Activated naive CD4-positive, alpha-beta T cell treated with anti-CD3 and anti-CD28 coated beads, Interleukin-2, amount 10 ng/mL, durations not matched to agents 7 days and 5 days (primary cell): ENCODE data around the gene SLC13A3.

Source experiments
- CTCF ChIA-PET: fragments of 350-600 bp; sonication (Branson Sonifier 250); formaldehyde crosslinking; loops from one replicate; lab custom pipeline; 2021; ENCODE audit warnings: antibody characterized with exemption; lab: Charles Lee
- DNase-seq: peaks from one replicate; pipeline ENCODE4 v3.0.0-alpha.2; 2020
- H3K27ac Mint-ChIP-seq: one replicate; pipeline ENCODE4 v1.8.0; 2021; ENCODE audit warnings: mild to moderate bottlenecking, moderate library complexity, mixed read lengths
- H3K27me3 Mint-ChIP-seq: one replicate; pipeline ENCODE4 v1.8.0; 2021; ENCODE audit warnings: mild to moderate bottlenecking, mixed read lengths
- H3K36me3 Mint-ChIP-seq: one replicate; pipeline ENCODE4 v1.8.0; 2021; ENCODE audit warnings: mixed read lengths
- H3K4me1 Mint-ChIP-seq: one replicate; pipeline ENCODE4 v1.8.0; 2021; ENCODE audit warnings: mixed read lengths
- H3K4me3 Mint-ChIP-seq: one replicate; pipeline ENCODE4 v1.8.0; 2021; ENCODE audit warnings: mild to moderate bottlenecking, moderate library complexity, mixed read lengths
- H3K9me3 Mint-ChIP-seq: one replicate; pipeline ENCODE4 v1.8.0; 2021; ENCODE audit warnings: mixed read lengths

SLC13A3 gene

DNA sequence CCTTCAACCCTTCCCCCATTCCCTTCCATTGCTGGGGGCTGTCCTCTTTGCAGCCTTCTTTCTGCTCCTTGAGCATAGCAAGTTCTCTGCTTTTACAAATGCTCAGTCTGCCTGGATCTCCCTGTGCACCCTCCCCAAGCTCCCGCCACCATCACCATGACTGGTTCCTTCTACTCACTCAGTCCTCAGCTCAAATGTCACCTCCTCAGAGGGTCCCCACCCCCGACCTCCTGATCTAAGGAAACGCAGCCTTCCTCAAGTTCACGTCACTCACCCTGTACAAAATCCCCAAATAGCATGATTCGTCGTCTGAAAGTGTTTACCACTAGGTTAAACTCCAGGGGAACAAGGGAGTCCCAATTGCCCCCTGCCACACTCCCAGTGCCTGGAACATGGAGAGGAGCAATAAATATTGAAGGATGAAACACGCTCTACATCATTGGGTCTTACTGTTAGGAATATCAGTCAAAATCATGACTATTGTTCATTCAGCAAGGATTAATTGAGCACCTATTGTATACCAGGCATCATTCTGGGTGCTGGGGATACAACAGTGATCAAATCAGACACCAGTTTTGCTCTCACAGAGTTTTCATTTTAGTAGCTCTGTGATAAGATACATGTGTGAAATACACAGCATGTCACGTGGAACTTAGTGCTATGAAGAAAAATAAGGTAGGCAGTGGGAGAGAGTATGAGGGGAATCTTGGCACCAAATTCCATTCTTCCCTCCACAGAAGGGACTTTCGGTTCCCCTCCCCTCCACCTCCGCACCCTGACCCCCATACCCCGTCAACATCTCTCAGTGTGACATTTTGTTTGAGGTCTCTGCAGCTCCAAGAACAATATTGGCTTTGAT lies 22.4 kb upstream of the SLC13A3 start:
- CTCF ChIA-PET, result no interaction called here
- DNase-seq, result no peak
- H3K27ac Mint-ChIP-seq, result no peak overlapping the region
- H3K36me3 Mint-ChIP-seq, result no peaks in the 10 kb centered on the region
- H3K4me3 Mint-ChIP-seq, result no peak overlapping the region
- H3K4me1 Mint-ChIP-seq, result no peaks in the 10 kb centered on the region
- H3K27me3 Mint-ChIP-seq, result peaks cover 7% of the 10 kb centered on the region
- peaks cover 8% of the 10 kb centered on the region for H3K9me3 Mint-ChIP-seq

GRCh38 chr20:46672543-46673148 lies 21.4 kb upstream of the SLC13A3 start:
- DNase-seq, result no peak
- H3K27ac Mint-ChIP-seq, result no peak overlapping the region
- no peak overlapping the region for H3K4me3 Mint-ChIP-seq
- CTCF ChIA-PET, result no interaction called here
- H3K27me3 Mint-ChIP-seq, result peaks cover 7% of the 10 kb centered on the region
- no peaks in the 10 kb centered on the region for H3K36me3 Mint-ChIP-seq
- peaks cover 11% of the 10 kb centered on the region for H3K9me3 Mint-ChIP-seq
- H3K4me1 Mint-ChIP-seq, result no peaks in the 10 kb centered on the region

GRCh38 chr20:46671866-46672542 lies 20.7 kb upstream of the SLC13A3 start:
- no peak overlapping the region for H3K4me3 Mint-ChIP-seq

GRCh38 chr20:46670585-46671584 lies 19.6 kb upstream of the SLC13A3 start:
- H3K27ac Mint-ChIP-seq, result no peak overlapping the region
- H3K36me3 Mint-ChIP-seq, result no peaks in the 10 kb centered on the region
- CTCF ChIA-PET, result no interaction called here
- H3K4me3 Mint-ChIP-seq, result no peak overlapping the region
- no peaks in the 10 kb centered on the region for H3K4me1 Mint-ChIP-seq
- peaks cover 11% of the 10 kb centered on the region for H3K9me3 Mint-ChIP-seq
- DNase-seq, result no peak
- peaks cover 7% of the 10 kb centered on the region for H3K27me3 Mint-ChIP-seq

More at GRCh38 chr20:46671866-46672542, 20.7 kb upstream of the SLC13A3 start:
- Mint-ChIP-seq H3K27me3 (peaks cover 7% of the 10 kb centered on the region), H3K4me1 (no peaks in the 10 kb centered on the region), H3K36me3 (no peaks in the 10 kb centered on the region), H3K27ac (no peak overlapping the region), H3K9me3 (peaks cover 11% of the 10 kb centered on the region)
- CTCF ChIA-PET, result no interaction called here
- no peak for DNase-seq

DNA sequence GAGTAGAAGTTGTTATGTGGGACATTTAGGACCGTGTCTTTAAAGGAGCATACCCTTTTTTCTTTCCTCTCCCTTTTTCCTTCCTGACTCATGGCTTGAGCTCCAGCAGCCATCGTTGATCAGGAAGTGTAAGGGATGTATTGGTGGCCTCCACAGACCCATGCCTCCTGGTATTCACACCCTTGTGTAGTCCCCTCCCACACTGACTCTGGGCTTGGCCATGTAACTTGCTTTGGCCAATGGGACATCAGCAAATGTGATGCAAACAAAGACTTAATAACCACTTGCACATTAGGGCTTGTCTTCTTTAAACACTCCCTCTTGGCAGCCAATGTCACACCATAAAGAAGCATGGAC lies 18.9 kb upstream of the SLC13A3 start:
- DNase-seq, result no peak
- Mint-ChIP-seq H3K27ac (no peak overlapping the region), H3K9me3 (peaks cover 11% of the 10 kb centered on the region), H3K4me3 (no peak overlapping the region), H3K27me3 (peaks cover 7% of the 10 kb centered on the region), H3K4me1 (no peaks in the 10 kb centered on the region), H3K36me3 (no peaks in the 10 kb centered on the region)
- CTCF ChIA-PET, result no interaction called here

GRCh38 chr20:46666818-46667515 lies 15.7 kb upstream of the SLC13A3 start:
- no peaks in the 10 kb centered on the region for H3K4me1 Mint-ChIP-seq
- CTCF ChIA-PET, result no interaction called here
- H3K9me3 Mint-ChIP-seq, result peaks cover 11% of the 10 kb centered on the region
- H3K36me3 Mint-ChIP-seq, result no peaks in the 10 kb centered on the region
- DNase-seq, result no peak
- H3K27ac Mint-ChIP-seq, result no peak overlapping the region
- H3K27me3 Mint-ChIP-seq, result no peaks in the 10 kb centered on the region
- H3K4me3 Mint-ChIP-seq, result no peak overlapping the region

- Mint-ChIP-seq H3K36me3 (no peaks in the 10 kb centered on the region), H3K27me3 (no peaks in the 10 kb centered on the region), H3K9me3 (peaks cover 9% of the 10 kb centered on the region), H3K4me3 (no peak overlapping the region), H3K27ac (no peak overlapping the region), H3K4me1 (no peaks in the 10 kb centered on the region)
- DNase-seq, result no peak
- CTCF ChIA-PET, result no interaction called here
These were observed 15.0 kb upstream of the SLC13A3 start for GRCh38 chr20:46666306-46666705.

- Mint-ChIP-seq H3K9me3 (peaks cover 6% of the 10 kb centered on the region), H3K36me3 (no peaks in the 10 kb centered on the region), H3K4me3 (no peak overlapping the region), H3K4me1 (no peaks in the 10 kb centered on the region), H3K27ac (no peak overlapping the region), H3K27me3 (no peaks in the 10 kb centered on the region)
- CTCF ChIA-PET, result no interaction called here
- DNase-seq, result no peak
These were observed 14.3 kb upstream of the SLC13A3 start for GRCh38 chr20:46665602-46666001.

- CTCF ChIA-PET, result no interaction called here
- Mint-ChIP-seq H3K9me3 (peaks cover 2% of the 10 kb centered on the region), H3K4me1 (no peaks in the 10 kb centered on the region)
These were observed 12.3 kb upstream of the SLC13A3 start for GRCh38 chr20:46663531-46663930.

GRCh38 chr20:46661659-46662058 lies 10.4 kb upstream of the SLC13A3 start:
- CTCF ChIA-PET, result interaction anchor here (1.0 kb wide), 1 partner anchor 19 kb away, joined by 3 read pairs; no protein-coding TSS in a partner anchor
- Mint-ChIP-seq H3K4me3 (no peak overlapping the region), H3K27ac (no peak overlapping the region)

More at GRCh38 chr20:46663531-46663930, 12.3 kb upstream of the SLC13A3 start:
- no peak overlapping the region for H3K27ac Mint-ChIP-seq
- no peaks in the 10 kb centered on the region for H3K36me3 Mint-ChIP-seq
- no peaks in the 10 kb centered on the region for H3K27me3 Mint-ChIP-seq
- DNase-seq, result no peak
- no peak overlapping the region for H3K4me3 Mint-ChIP-seq

DNA sequence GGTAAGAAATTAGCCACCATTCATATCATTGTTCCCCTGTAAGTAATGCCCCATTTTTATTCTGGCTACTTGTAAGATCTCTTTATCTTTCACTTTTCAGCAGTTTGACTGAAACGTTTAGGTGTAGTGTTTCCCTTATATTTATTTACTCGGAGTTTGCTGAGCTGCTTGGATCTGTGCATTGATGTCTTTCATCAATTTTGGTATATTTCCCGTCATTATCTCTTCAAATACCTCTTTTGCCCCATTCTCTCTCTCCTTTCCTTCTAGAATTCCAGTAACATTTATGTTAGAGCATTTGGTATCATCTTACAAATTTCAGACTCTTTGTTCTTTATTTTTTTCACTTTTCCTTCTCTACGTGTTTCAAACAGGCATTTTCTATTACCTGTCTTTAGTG lies 9.2 kb upstream of the SLC13A3 start:
- Mint-ChIP-seq H3K9me3 (no peaks in the 10 kb centered on the region), H3K4me3 (no peak overlapping the region), H3K27ac (no peak overlapping the region), H3K36me3 (no peaks in the 10 kb centered on the region), H3K27me3 (peaks cover 4% of the 10 kb centered on the region), H3K4me1 (no peaks in the 10 kb centered on the region)
- DNase-seq, result no peak
- CTCF ChIA-PET, result no interaction called here

More at GRCh38 chr20:46661659-46662058, 10.4 kb upstream of the SLC13A3 start:
- no peaks in the 10 kb centered on the region for H3K4me1 Mint-ChIP-seq
- H3K27me3 Mint-ChIP-seq, result peaks cover 4% of the 10 kb centered on the region
- no peak for DNase-seq
- no peaks in the 10 kb centered on the region for H3K9me3 Mint-ChIP-seq
- H3K36me3 Mint-ChIP-seq, result no peaks in the 10 kb centered on the region

DNA sequence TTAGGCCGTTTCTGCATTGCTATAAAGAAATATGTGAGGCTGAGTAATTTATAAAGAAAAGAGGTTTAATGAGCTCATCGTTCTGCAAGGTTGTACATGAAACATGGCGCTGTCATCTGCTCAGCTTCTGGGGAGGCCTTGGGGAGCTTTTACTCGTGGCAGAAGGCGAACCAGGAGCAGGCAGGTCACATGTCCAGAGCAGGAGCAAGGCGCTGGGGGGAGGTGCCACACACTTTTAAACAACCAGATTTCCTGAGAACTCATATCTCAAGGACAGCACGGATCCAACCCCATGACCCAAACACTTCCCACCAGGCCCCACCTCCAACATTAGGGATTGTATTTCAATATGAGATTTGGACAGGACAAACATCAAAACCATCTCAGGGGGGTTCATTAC lies 6.4 kb upstream of the SLC13A3 start:
- DNase-seq, result no peak
- CTCF ChIA-PET, result interaction anchor here (1.8 kb wide), 1 partner anchor 8 kb away, joined by 4 read pairs; no protein-coding TSS in a partner anchor
- H3K27ac Mint-ChIP-seq, result no peak overlapping the region
- peaks cover 8% of the 10 kb centered on the region for H3K27me3 Mint-ChIP-seq
- H3K9me3 Mint-ChIP-seq, result no peaks in the 10 kb centered on the region
- no peaks in the 10 kb centered on the region for H3K4me1 Mint-ChIP-seq
- no peak overlapping the region for H3K4me3 Mint-ChIP-seq
- H3K36me3 Mint-ChIP-seq, result no peaks in the 10 kb centered on the region

DNA sequence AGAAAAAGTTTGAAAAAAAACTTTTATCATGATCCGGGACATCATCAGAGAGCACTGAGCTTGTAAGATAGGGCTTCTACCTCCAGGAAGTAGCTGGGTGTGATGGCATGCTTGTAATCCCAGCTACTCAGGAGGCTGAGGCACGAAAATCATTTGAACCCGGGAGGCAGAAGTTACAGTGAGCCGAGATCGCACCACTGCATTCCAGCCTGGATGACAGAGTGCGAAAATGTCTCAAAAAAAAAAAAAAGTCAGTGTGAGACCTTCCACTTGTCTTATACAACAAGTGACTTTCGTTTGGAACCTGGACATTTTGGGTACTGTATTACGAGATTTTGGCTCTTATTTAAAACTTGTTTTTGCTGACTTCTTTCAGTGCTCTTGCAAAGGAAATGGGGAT lies 5.9 kb upstream of the SLC13A3 start:
- Mint-ChIP-seq H3K36me3 (no peaks in the 10 kb centered on the region), H3K9me3 (no peaks in the 10 kb centered on the region), H3K27ac (no peak overlapping the region), H3K4me3 (no peak overlapping the region), H3K27me3 (peaks cover 12% of the 10 kb centered on the region), H3K4me1 (no peaks in the 10 kb centered on the region)
- no peak for DNase-seq
- CTCF ChIA-PET, result no interaction called here
